WERI-Rb-1 (cell line): ENCODE results near the gene DAB1.

Source experiments
- DNase-seq: peaks from one replicate; pipeline ENCODE4 v3.0.0-alpha.2; 2020
- H3K27ac ChIP-seq: fragments of 250-450 bp; sonication (Bioruptor Pico); 2 replicates; pipeline ENCODE4 v1.5.1; 2020; ENCODE audit warnings: mild to moderate bottlenecking, moderate library complexity
- H3K27me3 ChIP-seq: fragments of 250-450 bp; sonication (Bioruptor Pico); 2 replicates; pipeline ENCODE4 v1.5.1; 2021; ENCODE audit warnings: mild to moderate bottlenecking, low read depth, moderate library complexity; ENCODE audit not compliant: insufficient read depth, severe bottlenecking
- H3K36me3 ChIP-seq: fragments of 250-450 bp; sonication (Bioruptor Pico); 2 replicates; pipeline ENCODE4 v1.5.1; 2020; ENCODE audit warnings: mild to moderate bottlenecking, moderate library complexity
- H3K4me3 ChIP-seq: 2 replicates; pipeline ENCODE4 v1.5.1; 2011; ENCODE audit warnings: low read depth, mild to moderate bottlenecking, control low read depth, low read length
- H3K9me3 ChIP-seq: fragments of 250-450 bp; sonication (Bioruptor Pico); 2 replicates; pipeline ENCODE4 v1.5.1; 2021; ENCODE audit warnings: mild to moderate bottlenecking, moderate library complexity; ENCODE audit not compliant: severe bottlenecking
- CTCF ChIP-seq: IDR thresholded peaks from 2 replicates; pipeline ENCODE4 v1.5.1; 2011; ENCODE audit warnings: low read depth, mild to moderate bottlenecking, control low read depth, inconsistent platforms, low read length

Gene DAB1

GRCh38 chr1:57410508-57410907 is 13.4 kb downstream of the DAB1 start:
- no peaks in the 10 kb centered on the region for H3K36me3 ChIP-seq
- DNase-seq, result no peak
- H3K27me3 ChIP-seq, result no peaks in the 10 kb centered on the region
- H3K4me3 ChIP-seq, result no peak overlapping the region
- H3K27ac ChIP-seq, result no peak overlapping the region
- TF ChIP-seq CTCF, result no peak
- H3K9me3 ChIP-seq, result no peaks in the 10 kb centered on the region

- Histone ChIP-seq H3K36me3 (no peaks in the 10 kb centered on the region), H3K27me3 (no peaks in the 10 kb centered on the region), H3K27ac (no peak overlapping the region), H3K4me3 (no peak overlapping the region), H3K9me3 (no peaks in the 10 kb centered on the region)
- DNase-seq, result no peak
- TF ChIP-seq CTCF, result no peak
These were observed 15.9 kb downstream of the DAB1 start for GRCh38 chr1:57407928-57408327.

- Histone ChIP-seq H3K36me3 (no peaks in the 10 kb centered on the region), H3K27me3 (no peaks in the 10 kb centered on the region), H3K4me3 (no peak overlapping the region), H3K9me3 (no peaks in the 10 kb centered on the region), H3K27ac (no peak overlapping the region)
- TF ChIP-seq CTCF, result no peak
- no peak for DNase-seq
These were observed 17.4 kb downstream of the DAB1 start for GRCh38 chr1:57406428-57406970.

- TF ChIP-seq CTCF, result no peak
- H3K27ac ChIP-seq, result no peak overlapping the region
- H3K9me3 ChIP-seq, result no peaks in the 10 kb centered on the region
- H3K36me3 ChIP-seq, result no peaks in the 10 kb centered on the region
- no peak overlapping the region for H3K4me3 ChIP-seq
- no peak for DNase-seq
- no peaks in the 10 kb centered on the region for H3K27me3 ChIP-seq
These were observed 19.0 kb downstream of the DAB1 start for GRCh38 chr1:57404884-57405283.

- DNase-seq, result no peak
- H3K27ac ChIP-seq, result no peak overlapping the region
- no peak for TF ChIP-seq CTCF
- H3K36me3 ChIP-seq, result no peaks in the 10 kb centered on the region
- no peak overlapping the region for H3K4me3 ChIP-seq
- H3K27me3 ChIP-seq, result no peaks in the 10 kb centered on the region
- H3K9me3 ChIP-seq, result no peaks in the 10 kb centered on the region
These were observed 20.7 kb downstream of the DAB1 start for GRCh38 chr1:57403201-57403600.

- Histone ChIP-seq H3K36me3 (no peaks in the 10 kb centered on the region), H3K27ac (no peak overlapping the region), H3K9me3 (no peaks in the 10 kb centered on the region), H3K27me3 (no peaks in the 10 kb centered on the region), H3K4me3 (no peak overlapping the region)
- TF ChIP-seq CTCF, result no peak
- DNase-seq, result no peak
These were observed 22.2 kb downstream of the DAB1 start for GRCh38 chr1:57401671-57402070.
